Upper lobe of left lung (tissue), 6 donors: ENCODE measurements around the gene AGL. TPM values are rescaled to one million over a fixed set of nuclear protein-coding genes. Genes with fewer than 3 reads are reported as not detected.

Experiments
- ATAC-seq, 2 donors: fragments of 200-7000 bp; cut with Tn5 transposase; one replicate each; pipeline ENCODE4 v1.9.1; 2022; ENCODE audit warnings: mild to moderate bottlenecking in 2 of 2, moderate library complexity in 2 of 2; ENCODE audit not compliant: low FRiP score in 2 of 2
- DNase-seq, 2 donors: peaks; one replicate each; pipeline ENCODE4 v3.0.0-alpha.2; 2019 to 2020
- H3K27ac ChIP-seq, 4 donors: fragments of 200-600 bp; sonication (generic); one replicate each; pipeline ENCODE4 v1.5.1; 2016 to 2019
- H3K27me3 ChIP-seq, 4 donors: fragments of 200-600 bp; sonication (generic); one replicate each; pipeline ENCODE4 v1.5.1; 2017 to 2019
- H3K36me3 ChIP-seq, 4 donors: fragments of 200-600 bp; sonication (generic); one replicate each; pipeline ENCODE4 v1.5.1; 2016 to 2019
- H3K4me1 ChIP-seq, 4 donors: fragments of 200-600 bp; sonication (generic); one replicate each; pipeline ENCODE4 v1.5.1; 2018 to 2019
- H3K4me3 ChIP-seq, 4 donors: fragments of 200-600 bp; sonication (generic); one replicate each; pipeline ENCODE4 v1.5.1; 2017 to 2019; ENCODE audit warnings: mild to moderate bottlenecking in 2 of 4, moderate library complexity in 1 of 4
- H3K9me3 ChIP-seq, 4 donors: fragments of 200-600 bp; sonication (generic); one replicate each; pipeline ENCODE4 v1.5.1; 2018 to 2019
- CTCF ChIP-seq, 6 experiments: fragments of 450-650 bp in 4 of 6; fragments of 200-600 bp in 2 of 6; sonication (generic) in 2 of 6; IDR thresholded peaks; one replicate each; pipeline ENCODE4 v1.5.1; 2016 to 2019; ENCODE audit warnings: antibody characterized with exemption in 6 of 6
- EP300 ChIP-seq, 4 donors: sonication (generic); formaldehyde crosslinking; IDR thresholded peaks; one replicate each; pipeline ENCODE4 v1.5.1; 2017; ENCODE audit warnings: antibody characterized with exemption in 4 of 4, control low read depth in 2 of 4
- POLR2A ChIP-seq, 4 donors: fragments of 450-650 bp; IDR thresholded peaks; one replicate each; pipeline ENCODE4 v1.5.1; 2016 to 2017; ENCODE audit warnings: antibody characterized with exemption in 4 of 4, mild to moderate bottlenecking in 2 of 4
- POLR2AphosphoS5 ChIP-seq, 2 donors: sonication (generic); formaldehyde crosslinking; IDR thresholded peaks; one replicate each; pipeline ENCODE4 v1.5.1; 2017; ENCODE audit warnings: antibody characterized with exemption in 2 of 2
- WGBS, 2 donors: methylation state at CpG; one replicate each; pipeline ENCODE4 v1.1.5; 2017 to 2018; 5-methylcytosine and 5-hydroxymethylcytosine counted together
- total RNA-seq, 6 donors: library from RNA; depleted of rRNA in 4 of 6; stranded (reverse); fragments of >200 nt in 4 of 6; gene quantifications; one replicate each; pipeline versions ENCODE4 v1.1.0 to v1.2.1, GENCODE V29; 2016 to 2021
- donor health status: DM: no; HTN: no; CAD: no; lungs with moderate emphysema.
- donor health status: DM: no; HTN: yes; CAD: no; lungs with severe emphysema.

Gene AGL
- total RNA-seq, 6 donors from 2014 or later, result 9.3 to 20.6 (median 14.1) TPM

GRCh38 chr1:99965646-99966375 lies 115.7 kb downstream of the AGL start:
- 70 to 82% methylated on average over 2 of the region's 2 CpGs for WGBS, 2 donors
- TF ChIP-seq POLR2AphosphoS5 (IDR thresholded peaks at IDR 0.05) (no peak), EP300 (IDR thresholded peaks at IDR 0.05) (no peak), POLR2A (IDR thresholded peaks at IDR 0.05) (no peak), CTCF (IDR thresholded peaks at IDR 0.05) (no peak)
- Histone ChIP-seq H3K9me3 (no peaks in the 10 kb centered on the region), H3K4me3 (no peak overlapping the region), H3K4me1 (peaks cover 1 to 15% (median 9%) of the 10 kb centered on the region in 4 donors), H3K27me3 (no peaks in the 10 kb centered on the region), H3K27ac (no peak overlapping the region), H3K36me3 (no peaks in the 10 kb centered on the region)
- no peak for ATAC-seq
- no peak for DNase-seq

GRCh38 chr1:99968214-99968613 lies 118.1 kb downstream of the AGL start:
- H3K4me1 ChIP-seq, result peaks cover 9 to 25% (median 19%) of the 10 kb centered on the region in 4 donors
- no peak overlapping the region for H3K27ac ChIP-seq
- ATAC-seq (no peak), DNase-seq (no peak)
- WGBS, 2 donors, result 97% methylated on average over 4 of the region's 4 CpGs
- no peak overlapping the region for H3K4me3 ChIP-seq
- no peaks in the 10 kb centered on the region for H3K27me3 ChIP-seq
- H3K36me3 ChIP-seq, result no peaks in the 10 kb centered on the region
- no peak for TF ChIP-seq CTCF (IDR thresholded peaks at IDR 0.05)
- no peak for TF ChIP-seq POLR2AphosphoS5 (IDR thresholded peaks at IDR 0.05)
- TF ChIP-seq EP300 (IDR thresholded peaks at IDR 0.05), result no peak
- no peak for TF ChIP-seq POLR2A (IDR thresholded peaks at IDR 0.05)
- H3K9me3 ChIP-seq, result no peaks in the 10 kb centered on the region

- no peaks in the 10 kb centered on the region for H3K27me3 ChIP-seq
- TF ChIP-seq POLR2AphosphoS5 (IDR thresholded peaks at IDR 0.05), result no peak
- no peak for TF ChIP-seq EP300 (IDR thresholded peaks at IDR 0.05)
- TF ChIP-seq POLR2A (IDR thresholded peaks at IDR 0.05), result no peak
- TF ChIP-seq CTCF (IDR thresholded peaks at IDR 0.05), result no peak
- 14 to 17% methylated on average over 5 to 6 of the region's 6 CpGs for WGBS, 2 donors
- H3K36me3 ChIP-seq, result no peaks in the 10 kb centered on the region
- H3K27ac ChIP-seq, result peak overlapping the region; percentile 77 to 93 (median 84)
- H3K9me3 ChIP-seq, result no peaks in the 10 kb centered on the region
- peak; percentile 2 to 29 for ATAC-seq
- DNase-seq, result no peak
- H3K4me1 ChIP-seq, result peaks cover 9 to 25% (median 19%) of the 10 kb centered on the region in 4 donors
- peak overlapping the region; percentile 39 to 93 (median 90) for H3K4me3 ChIP-seq
Observed at GRCh38 chr1:99969260-99969728, 119.1 kb downstream of the AGL start.

- ATAC-seq (peak; percentile 96 to 97), DNase-seq (peak; percentile 90 to 95)
- Histone ChIP-seq H3K36me3 (peaks cover 0 to 4% (median 0%) of the 10 kb centered on the region in 4 donors), H3K27ac (peak within 1 kb of the TSS; percentile 77 to 93 (median 84)), H3K9me3 (no peaks in the 10 kb centered on the region), H3K4me1 (peaks cover 9 to 25% (median 19%) of the 10 kb centered on the region in 4 donors), H3K27me3 (no peaks in the 10 kb centered on the region), H3K4me3 (peak within 1 kb of the TSS; percentile 39 to 93 (median 90))
- 0 to 1% methylated on average over 22 to 74 of the region's 74 CpGs for WGBS, 2 donors
- TF ChIP-seq POLR2AphosphoS5 (IDR thresholded peaks at IDR 0.05) (peak; percentile 59 to 71), POLR2A (IDR thresholded peaks at IDR 0.05) (peak in 2 of 4 donors; percentile 27 to 72), EP300 (IDR thresholded peaks at IDR 0.05) (no peak), CTCF (IDR thresholded peaks at IDR 0.05) (peak in 3 of 6 experiments; percentile 4 to 22 (median 10))
Observed at GRCh38 chr1:99969729-99970621, 119.8 kb downstream of the AGL start, which contains the start of gene SLC35A3. Gene SLC35A3 (plus strand): TSS chr1:99969996. CDS start chr1:99993555, 23,559 bp downstream.
